Peyer's patch (tissue), 4 donors: ENCODE measurements around the gene SAP30.

Experiments used
- CTCF ChIP-seq, 6 experiments: fragments of 450-650 bp in 4 of 6; fragments of 200-600 bp in 2 of 6; sonication (generic) in 1 of 6; IDR thresholded peaks; one replicate each; pipeline ENCODE4 v1.5.1; 2017 to 2019; ENCODE audit warnings: antibody characterized with exemption in 6 of 6, mild to moderate bottlenecking in 3 of 6, moderate library complexity in 1 of 6
- POLR2A ChIP-seq, 2 donors: fragments of 450-650 bp; IDR thresholded peaks; one replicate each; pipeline ENCODE4 v1.5.1; 2017; ENCODE audit warnings: antibody characterized with exemption in 2 of 2, mild to moderate bottlenecking in 2 of 2, moderate library complexity in 2 of 2

DNA sequence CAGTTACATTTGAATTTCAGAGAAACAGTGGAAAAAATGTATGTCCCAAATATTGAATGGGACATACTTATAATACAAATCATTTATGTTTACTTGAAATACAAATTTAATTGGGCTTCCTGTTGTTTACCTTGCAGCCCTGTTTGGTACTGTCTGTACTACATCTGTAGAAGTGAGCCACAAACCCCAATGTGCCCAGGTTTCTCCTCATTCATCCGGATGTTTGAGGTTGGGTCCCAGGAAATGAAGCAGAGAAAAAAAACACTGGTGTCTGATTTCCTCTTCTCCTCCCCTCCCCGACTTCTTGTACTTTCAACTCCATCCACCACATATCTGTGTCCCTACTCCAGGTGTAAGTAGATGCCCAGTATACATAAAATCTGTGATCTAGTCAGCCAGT lies 55.3 kb downstream of the SAP30 start:
- no peak for TF ChIP-seq CTCF (IDR thresholded peaks at IDR 0.05)
- TF ChIP-seq POLR2A (IDR thresholded peaks at IDR 0.05) = no peak
